ENCODE results near the gene BACE2.
"Not testable (repeated sequence)": the region's sequence is repeated elsewhere in the genome, so short reads cannot be mapped to it uniquely, and the experiment has no call there.

BACE2 gene

DNA sequence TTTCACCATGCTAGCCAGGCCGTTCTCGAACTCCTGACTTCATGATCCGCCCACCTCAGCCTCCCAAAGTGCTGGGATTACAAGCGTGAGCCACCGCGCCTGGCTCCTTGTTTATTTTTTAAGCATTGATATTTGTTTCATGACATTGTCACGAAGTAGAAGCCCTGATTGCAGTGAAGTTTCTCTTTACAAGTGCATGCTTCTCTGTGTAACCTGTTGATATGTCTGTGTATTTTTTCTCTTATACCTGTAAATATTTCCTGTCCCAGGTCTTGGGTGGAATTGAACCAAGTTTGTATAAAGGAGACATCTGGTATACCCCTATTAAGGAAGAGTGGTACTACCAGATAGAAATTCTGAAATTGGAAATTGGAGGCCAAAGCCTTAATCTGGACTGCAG, 75.1 kb downstream of the BACE2 start:
- DNase-seq = no peak

GRCh38 chr21:41244266-41244880, 76.4 kb downstream of the BACE2 start:
- not testable (repeated sequence) for DNase-seq

- DNase-seq = no peak
Measured at GRCh38 chr21:41245509-41246135, 77.7 kb downstream of the BACE2 start.

GRCh38 chr21:41246808-41247207, 78.8 kb downstream of the BACE2 start:
- DNase-seq = no peak

GRCh38 chr21:41247561-41248545, 79.9 kb downstream of the BACE2 start:
- peak; percentile 93 for DNase-seq

DNA sequence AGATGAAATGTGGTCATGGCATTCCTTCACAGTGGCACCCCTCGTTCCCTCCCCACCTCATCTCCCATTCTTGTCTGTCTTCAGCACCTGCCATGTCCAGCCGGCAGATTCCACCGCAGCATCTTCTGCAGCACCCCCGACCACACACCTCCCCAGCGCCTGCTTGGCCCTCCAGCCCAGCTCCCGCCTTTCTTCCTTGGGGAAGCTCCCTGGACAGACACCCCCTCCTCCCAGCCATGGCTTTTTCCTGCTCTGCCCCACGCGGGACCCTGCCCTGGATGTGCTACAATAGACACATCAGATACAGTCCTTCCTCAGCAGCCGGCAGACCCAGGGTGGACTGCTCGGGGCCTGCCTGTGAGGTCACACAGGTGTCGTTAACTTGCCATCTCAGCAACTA, 81.5 kb downstream of the BACE2 start:
- DNase-seq = no peak

DNA sequence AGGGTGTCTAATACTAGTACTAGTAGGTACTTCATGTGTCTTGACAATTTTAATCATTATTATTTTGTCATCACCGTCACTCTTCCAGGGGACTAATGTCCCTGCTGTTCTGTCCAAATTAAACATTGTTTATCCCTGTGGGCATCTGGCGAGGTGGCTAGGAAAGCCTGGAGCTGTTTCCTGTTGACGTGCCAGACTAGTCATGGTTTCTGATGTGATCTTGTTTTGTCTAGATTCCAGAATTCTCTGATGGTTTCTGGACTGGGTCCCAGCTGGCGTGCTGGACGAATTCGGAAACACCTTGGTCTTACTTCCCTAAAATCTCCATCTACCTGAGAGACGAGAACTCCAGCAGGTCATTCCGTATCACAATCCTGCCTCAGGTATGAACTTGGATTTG, 82.6 kb downstream of the BACE2 start:
- peak; percentile 38 for DNase-seq

GRCh38 chr21:41251961-41252642, 84.1 kb downstream of the BACE2 start:
- DNase-seq = no peak

DNA sequence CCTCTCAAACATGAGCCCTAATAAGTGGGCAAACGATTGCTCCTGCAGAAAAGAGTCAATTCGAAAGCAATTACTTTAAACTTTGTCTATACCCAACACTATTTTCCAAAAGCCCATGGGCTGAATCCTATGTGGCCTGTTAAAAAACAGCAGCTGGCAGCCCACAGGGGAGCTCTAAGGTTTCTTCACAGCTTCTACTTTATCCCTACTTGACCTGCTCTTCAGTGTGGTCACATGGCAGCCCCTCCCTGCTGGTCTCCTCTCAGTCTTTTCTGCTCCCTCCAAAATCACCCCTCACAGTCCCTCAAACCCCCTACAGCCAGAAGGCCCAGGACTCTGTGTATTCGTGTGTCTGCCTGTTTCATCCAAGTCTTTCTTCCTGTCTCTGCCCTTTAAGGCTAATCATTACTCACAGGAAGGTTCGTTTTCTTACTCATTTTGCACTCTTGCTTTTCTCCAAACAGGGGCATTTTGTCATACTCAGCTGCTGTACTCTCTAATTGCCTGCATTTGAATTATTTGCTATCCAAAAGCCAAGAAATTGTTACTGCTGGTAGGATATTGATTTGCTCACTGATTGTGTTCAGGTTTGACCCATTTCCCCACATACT, 86.2 kb downstream of the BACE2 start:
- no peak for DNase-seq

DNA sequence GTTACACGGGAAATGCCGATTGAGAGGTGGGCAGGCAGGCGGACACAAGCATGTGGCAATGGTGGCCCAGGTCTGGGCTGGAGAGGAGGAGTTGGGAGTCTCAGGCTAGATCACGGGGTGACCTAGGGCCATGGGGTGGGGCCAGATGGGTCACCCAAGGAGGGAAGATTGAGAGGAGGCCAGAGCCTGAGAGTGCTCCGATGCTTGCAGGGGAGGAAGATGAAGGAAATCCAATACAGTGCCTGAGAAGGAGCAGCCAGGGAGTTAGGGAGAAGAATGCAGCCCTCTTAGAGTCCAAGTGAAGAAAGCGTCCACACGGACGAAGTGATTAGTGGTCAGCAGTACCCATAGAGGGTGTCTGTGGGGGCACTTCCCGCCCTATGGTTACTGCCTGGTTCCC, 87.2 kb downstream of the BACE2 start:
- DNase-seq = no peak

- not testable (repeated sequence) for DNase-seq
Measured at GRCh38 chr21:41256231-41256630, 88.3 kb downstream of the BACE2 start.

DNA sequence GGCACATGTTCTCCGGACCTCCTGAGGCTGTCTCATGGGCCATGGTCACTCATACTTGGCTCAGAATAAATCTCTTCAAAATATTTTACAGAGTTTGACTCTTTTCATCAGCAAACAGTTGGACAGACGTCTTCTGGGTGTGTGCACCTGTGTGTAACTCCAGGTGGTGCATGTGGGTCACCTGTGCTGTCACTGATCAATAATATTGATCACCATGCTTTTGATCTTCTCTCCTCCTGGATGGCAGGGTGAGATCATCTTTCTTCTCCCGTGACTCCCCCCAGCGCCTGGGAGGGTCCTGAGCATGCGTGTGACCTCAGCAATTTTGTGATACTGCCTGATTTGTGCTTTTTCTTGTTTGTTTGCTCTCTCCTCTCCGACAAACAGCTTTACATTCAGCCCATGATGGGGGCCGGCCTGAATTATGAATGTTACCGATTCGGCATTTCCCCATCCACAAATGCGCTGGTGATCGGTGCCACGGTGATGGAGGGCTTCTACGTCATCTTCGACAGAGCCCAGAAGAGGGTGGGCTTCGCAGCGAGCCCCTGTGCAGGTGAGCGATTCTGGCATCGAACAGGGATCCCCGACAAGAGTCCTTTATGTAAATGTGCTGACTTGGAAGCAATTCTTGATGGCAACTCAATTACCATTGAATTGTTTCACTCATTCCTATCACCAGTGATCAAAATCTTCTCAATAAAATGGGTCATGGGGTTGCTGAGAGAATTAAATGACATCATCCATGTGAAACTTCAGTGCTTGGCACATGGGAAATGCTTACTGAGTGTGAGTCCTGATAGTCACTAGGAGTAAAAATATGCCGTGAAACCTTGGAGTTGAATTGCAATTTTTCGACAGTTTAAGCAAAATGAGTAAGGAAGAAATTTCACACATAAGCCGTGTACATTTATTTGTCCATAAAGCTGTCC, 89.1 kb downstream of the BACE2 start:
- DNase-seq = no peak

DNA sequence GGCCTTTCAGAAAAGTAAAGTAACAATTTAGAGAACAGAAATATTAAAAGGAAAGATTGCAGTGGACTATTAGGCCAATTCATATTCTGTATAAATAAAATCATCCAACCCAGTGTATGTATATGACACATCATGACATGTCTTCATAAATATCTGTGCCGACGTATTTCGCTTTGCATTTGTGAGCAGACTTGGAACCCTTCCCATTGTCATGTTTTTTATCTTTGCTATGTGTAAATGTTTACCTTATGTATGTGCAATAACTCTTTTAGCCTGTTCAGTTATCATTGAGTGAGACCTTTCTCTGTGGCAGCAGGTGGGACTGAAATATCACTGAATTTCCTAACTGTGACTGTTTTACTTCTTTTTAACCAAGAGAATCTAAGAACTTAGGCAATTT, 90.7 kb downstream of the BACE2 start:
- DNase-seq = peak; percentile 24

GRCh38 chr21:41260428-41260827, 92.5 kb downstream of the BACE2 start:
- no peak for DNase-seq

GRCh38 chr21:41267346-41267745, 99.4 kb downstream of the BACE2 start:
- DNase-seq = no peak

- DNase-seq = no peak
Measured at GRCh38 chr21:41269535-41269934, 101.6 kb downstream of the BACE2 start.

GRCh38 chr21:41277196-41277595, 109.2 kb downstream of the BACE2 start:
- DNase-seq = no peak

DNA sequence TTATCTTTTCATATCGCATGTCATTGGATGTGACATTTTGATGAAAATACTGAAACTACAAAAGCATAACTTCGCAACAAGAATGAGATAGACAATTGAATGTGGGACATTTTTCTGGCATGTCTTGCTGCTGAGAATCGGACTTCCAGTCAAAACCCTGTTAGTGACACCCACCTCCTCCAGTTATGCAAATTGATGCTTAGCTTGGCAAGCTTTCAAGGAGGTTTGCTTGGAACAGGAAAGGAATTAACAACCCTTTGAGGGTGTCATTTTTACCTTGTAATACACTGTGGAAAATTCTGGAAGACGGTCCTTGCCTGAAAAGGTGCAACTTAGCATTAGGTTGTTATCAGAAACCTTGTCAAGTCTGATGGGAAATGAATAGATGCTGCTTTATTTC, 109.9 kb downstream of the BACE2 start:
- DNase-seq = peak; percentile 0

DNA sequence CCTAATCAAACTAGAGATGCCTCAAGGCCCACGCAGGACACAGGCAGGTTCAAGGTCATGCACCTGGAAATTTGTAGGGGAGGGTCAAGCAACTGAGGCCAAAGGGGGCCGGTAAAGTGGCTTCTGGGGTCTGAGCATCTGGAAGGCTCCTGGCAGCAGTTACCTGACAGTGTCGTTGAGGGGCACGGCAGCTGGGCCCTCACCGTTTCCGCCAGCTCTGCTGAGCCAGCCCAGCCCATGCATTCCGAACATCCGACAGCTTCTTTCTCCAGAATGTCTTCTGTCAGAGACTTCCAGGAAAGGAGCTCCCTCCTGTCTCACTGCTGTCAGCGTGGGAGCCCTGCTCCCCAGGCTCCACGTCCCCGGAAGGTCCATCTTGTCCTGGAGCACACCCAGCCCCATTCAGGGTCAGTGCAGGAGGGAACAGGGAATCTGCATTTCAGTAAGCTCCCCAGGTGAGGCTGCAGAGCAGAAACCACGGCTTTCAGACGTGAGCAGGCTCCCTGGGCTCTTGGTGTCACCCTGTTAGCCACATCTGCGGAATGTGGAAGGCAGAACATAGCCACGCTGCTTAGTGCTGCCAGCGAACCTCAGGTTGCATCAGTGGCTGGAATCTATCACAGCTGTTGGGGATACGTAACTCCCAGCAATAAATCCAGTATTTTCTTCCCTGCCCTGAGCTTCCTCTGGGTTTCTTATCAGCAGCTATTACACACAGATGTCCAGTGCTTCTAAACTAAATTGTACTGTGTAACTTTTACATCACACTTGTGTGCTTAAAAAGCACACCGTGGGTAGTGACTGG, 112.4 kb downstream of the BACE2 start:
- no peak for DNase-seq

GRCh38 chr21:41282412-41282811, 114.5 kb downstream of the BACE2 start:
- no peak for DNase-seq
